ENCODE data around the gene ATG9B. TPM values are rescaled to one million over a fixed set of nuclear protein-coding genes. Genes with fewer than 3 reads are reported as not detected.

Gene ATG9B
- total and polyA plus RNA-seq, 4 donors: 0.78 to 2.8 (median 1.5) TPM

DNA sequence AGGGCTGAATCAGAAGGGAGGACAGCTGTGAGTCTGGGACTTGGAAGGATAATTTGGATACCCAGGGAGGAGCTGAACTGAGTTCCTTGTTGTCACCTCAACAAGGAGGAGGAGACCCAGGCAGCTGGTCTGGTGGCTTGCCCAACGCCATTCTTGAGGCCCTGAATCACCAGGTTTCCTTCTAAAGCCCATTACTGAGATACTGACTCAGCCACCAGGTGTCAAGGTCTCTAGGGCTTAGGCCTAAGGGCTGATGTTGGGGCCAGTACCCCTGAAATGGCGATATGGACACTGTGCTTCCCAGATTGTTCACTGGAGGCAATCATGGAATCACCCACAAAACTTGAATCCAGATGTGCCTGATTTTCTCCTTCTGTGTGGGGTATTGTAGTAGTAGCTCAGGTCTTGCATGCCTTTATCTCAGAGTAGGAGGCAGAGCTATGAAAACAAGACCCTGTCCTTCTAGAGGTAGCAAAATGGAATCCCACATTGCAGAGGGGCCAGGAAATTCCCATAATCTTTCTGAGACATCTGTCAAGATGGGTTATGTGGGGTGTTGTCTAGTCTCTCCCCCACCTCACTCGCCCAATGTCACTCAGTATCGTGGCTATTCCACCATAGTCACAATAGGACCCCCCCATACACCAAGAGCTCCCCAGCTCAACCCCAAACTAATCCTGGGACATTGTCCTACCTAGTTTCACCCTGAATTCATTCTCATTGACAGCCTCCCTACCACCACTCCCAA, 1.8 kb upstream of the ATG9B start:
- ATAC-seq (ENCODE audit: insufficient read depth, low FRiP score): no peak
- Histone ChIP-seq H3K9me3 (ENCODE audit: control insufficient read depth in 4 of 4, insufficient read depth in 3 of 4, low read length in 3 of 4) (no peaks in the 10 kb centered on the region), H3K9ac (ENCODE audit: insufficient read depth in 1 of 2, low read length in 2 of 2) (no peak overlapping the region), H3K4me1 (ENCODE audit: control insufficient read depth in 5 of 5, insufficient read depth in 5 of 5, low read length in 5 of 5) (peaks cover 0 to 25% (median 0%) of the 10 kb centered on the region in 5 donors), H3K27me3 (ENCODE audit: control insufficient read depth in 3 of 3, insufficient read depth in 3 of 3, low read length in 2 of 3) (peaks cover 0 to 3% (median 0%) of the 10 kb centered on the region in 3 donors), H3K27ac (ENCODE audit: low read depth in 1 of 2, low read length in 1 of 2) (no peak overlapping the region), H3K36me3 (ENCODE audit: control insufficient read depth in 4 of 4, insufficient read depth in 4 of 4, low read length in 4 of 4) (no peaks in the 10 kb centered on the region), H3K4me3 (no peak overlapping the region)
- DNase-seq: no peak
- WGBS, 2 donors: 84 to 87% methylated on average over 4 of the region's 4 CpGs
- TF ChIP-seq, protein P1, sequence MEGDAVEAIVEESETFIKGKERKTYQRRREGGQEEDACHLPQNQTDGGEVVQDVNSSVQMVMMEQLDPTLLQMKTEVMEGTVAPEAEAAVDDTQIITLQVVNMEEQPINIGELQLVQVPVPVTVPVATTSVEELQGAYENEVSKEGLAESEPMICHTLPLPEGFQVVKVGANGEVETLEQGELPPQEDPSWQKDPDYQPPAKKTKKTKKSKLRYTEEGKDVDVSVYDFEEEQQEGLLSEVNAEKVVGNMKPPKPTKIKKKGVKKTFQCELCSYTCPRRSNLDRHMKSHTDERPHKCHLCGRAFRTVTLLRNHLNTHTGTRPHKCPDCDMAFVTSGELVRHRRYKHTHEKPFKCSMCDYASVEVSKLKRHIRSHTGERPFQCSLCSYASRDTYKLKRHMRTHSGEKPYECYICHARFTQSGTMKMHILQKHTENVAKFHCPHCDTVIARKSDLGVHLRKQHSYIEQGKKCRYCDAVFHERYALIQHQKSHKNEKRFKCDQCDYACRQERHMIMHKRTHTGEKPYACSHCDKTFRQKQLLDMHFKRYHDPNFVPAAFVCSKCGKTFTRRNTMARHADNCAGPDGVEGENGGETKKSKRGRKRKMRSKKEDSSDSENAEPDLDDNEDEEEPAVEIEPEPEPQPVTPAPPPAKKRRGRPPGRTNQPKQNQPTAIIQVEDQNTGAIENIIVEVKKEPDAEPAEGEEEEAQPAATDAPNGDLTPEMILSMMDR (IDR thresholded peaks at IDR 0.05; ENCODE audit: control extremely low read depth, extremely low read depth): no peak

DNA sequence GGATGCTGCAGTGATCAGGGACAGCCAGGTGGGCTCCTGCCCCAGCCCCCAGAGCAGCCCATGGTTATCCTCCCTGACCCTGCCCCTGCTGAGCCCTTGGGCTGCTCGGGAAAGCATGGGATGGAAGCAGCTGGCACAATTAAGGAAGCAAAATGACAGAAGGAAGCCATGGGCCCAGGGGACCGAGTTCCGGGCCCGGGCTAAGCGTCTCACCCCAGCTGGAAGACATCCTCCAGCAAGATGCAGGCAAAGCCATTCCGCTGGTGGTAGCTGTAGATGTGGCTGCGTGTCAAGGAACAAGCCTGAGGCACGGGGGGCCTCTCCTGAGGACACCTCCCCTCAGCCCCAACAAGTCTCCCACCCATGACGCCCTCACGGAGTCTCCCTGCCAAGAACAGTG, 1.1 kb downstream of the ATG9B start:
- H3K27ac ChIP-seq (ENCODE audit: low read depth in 1 of 2, low read length in 1 of 2): no peak overlapping the region
- TF ChIP-seq, protein P1 (IDR thresholded peaks at IDR 0.05; ENCODE audit: control extremely low read depth, extremely low read depth): no peak
- DNase-seq (peak; percentile 26 to 52 (median 35)), ATAC-seq (ENCODE audit: insufficient read depth, low FRiP score) (no peak)
- 76 to 78% methylated on average over 10 of the region's 10 CpGs for WGBS, 2 donors
- no peak overlapping the region for H3K9ac ChIP-seq (ENCODE audit: insufficient read depth in 1 of 2, low read length in 2 of 2)
- peaks cover 0 to 8% (median 3%) of the 10 kb centered on the region in 3 donors for H3K27me3 ChIP-seq (ENCODE audit: control insufficient read depth in 3 of 3, insufficient read depth in 3 of 3, low read length in 2 of 3)
- no peaks in the 10 kb centered on the region for H3K36me3 ChIP-seq (ENCODE audit: control insufficient read depth in 4 of 4, insufficient read depth in 4 of 4, low read length in 4 of 4)
- H3K4me1 ChIP-seq (ENCODE audit: control insufficient read depth in 5 of 5, insufficient read depth in 5 of 5, low read length in 5 of 5): peaks cover 0 to 27% (median 0%) of the 10 kb centered on the region in 5 donors
- no peak overlapping the region for H3K4me3 ChIP-seq
- no peaks in the 10 kb centered on the region for H3K9me3 ChIP-seq (ENCODE audit: control insufficient read depth in 4 of 4, insufficient read depth in 3 of 4, low read length in 3 of 4)

DNA sequence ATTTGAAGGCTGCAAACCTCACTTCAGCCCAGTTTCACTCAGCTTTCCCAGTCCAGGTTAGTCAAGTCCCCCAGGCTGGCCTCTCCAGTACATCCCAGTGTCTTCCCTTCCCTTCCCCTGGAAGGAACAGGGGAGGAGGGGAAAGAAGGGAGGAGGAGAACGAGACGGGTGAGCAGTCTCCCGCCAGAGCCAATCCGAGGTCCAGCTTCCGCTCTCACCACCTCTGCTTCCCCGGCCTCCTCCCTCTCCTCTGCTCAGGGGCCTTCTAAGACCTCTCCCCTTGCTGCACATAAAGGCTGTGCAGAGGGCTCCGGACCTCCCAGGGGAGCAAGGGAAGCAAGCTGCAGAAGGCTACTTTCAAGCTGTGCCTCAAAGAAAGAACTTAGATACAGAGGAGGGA, 4.1 kb downstream of the ATG9B start:
- Histone ChIP-seq H3K27ac (ENCODE audit: low read depth in 1 of 2, low read length in 1 of 2) (no peak overlapping the region), H3K9ac (ENCODE audit: insufficient read depth in 1 of 2, low read length in 2 of 2) (no peak overlapping the region), H3K4me3 (no peak overlapping the region), H3K4me1 (ENCODE audit: control insufficient read depth in 5 of 5, insufficient read depth in 5 of 5, low read length in 5 of 5) (peaks cover 0 to 25% (median 0%) of the 10 kb centered on the region in 5 donors), H3K36me3 (ENCODE audit: control insufficient read depth in 4 of 4, insufficient read depth in 4 of 4, low read length in 4 of 4) (no peaks in the 10 kb centered on the region), H3K9me3 (ENCODE audit: control insufficient read depth in 4 of 4, insufficient read depth in 3 of 4, low read length in 3 of 4) (no peaks in the 10 kb centered on the region), H3K27me3 (ENCODE audit: control insufficient read depth in 3 of 3, insufficient read depth in 3 of 3, low read length in 2 of 3) (peaks cover 0 to 19% (median 13%) of the 10 kb centered on the region in 3 donors)
- 50 to 62% methylated on average over 7 of the region's 7 CpGs for WGBS, 2 donors
- ATAC-seq (ENCODE audit: insufficient read depth, low FRiP score): no peak
- DNase-seq: peak in 1 of 3 donors; percentile 23
- TF ChIP-seq, protein P1 (IDR thresholded peaks at IDR 0.05; ENCODE audit: control extremely low read depth, extremely low read depth): no peak
